Fibroblast of the aortic adventitia (primary cell): Measurements from ENCODE around the gene TBKBP1. TPM values are rescaled to one million over a fixed set of nuclear protein-coding genes. Genes with fewer than 3 reads are reported as not detected.
"Not testable (repeated sequence)": the region's sequence is repeated elsewhere in the genome, so short reads cannot be mapped to it uniquely, and the experiment has no call there.

Experiments used
- DNase-seq: peaks from one replicate; pipeline ENCODE4 v3.0.0-alpha.2; 2010; ENCODE audit warnings: low read depth
- H3K4me3 ChIP-seq: 2 replicates; pipeline ENCODE4 v1.5.1; 2011; ENCODE audit warnings: low read depth, mild to moderate bottlenecking, control low read depth, low read length, moderate library complexity
- CTCF ChIP-seq: IDR thresholded peaks from 2 replicates; pipeline ENCODE4 v1.5.1; 2011; ENCODE audit warnings: mild to moderate bottlenecking, low read length, control low read depth, inconsistent platforms; ENCODE audit not compliant: insufficient read depth
- total RNA-seq: library from RNA; depleted of rRNA; stranded (reverse); fragments of >200 nt; gene quantifications from 2 replicates; pipeline ENCODE4 v1.2.3, GENCODE V29; 2012; ENCODE audit warnings: low replicate concordance

Gene TBKBP1
- total RNA-seq, 1 donor, result 9.5 TPM

- H3K4me3 ChIP-seq, result no peak overlapping the region
- no peak for TF ChIP-seq CTCF
- DNase-seq, result no peak
Measured at GRCh38 chr17:47738178-47738577, 44.2 kb downstream of the TBKBP1 start.

- no peak for TF ChIP-seq CTCF
- DNase-seq, result no peak
- H3K4me3 ChIP-seq, result no peak overlapping the region
Measured at GRCh38 chr17:47739150-47739549, 45.2 kb downstream of the TBKBP1 start.

GRCh38 chr17:47739945-47740344, 46.0 kb downstream of the TBKBP1 start:
- not testable (repeated sequence) for H3K4me3 ChIP-seq, DNase-seq

- H3K4me3 ChIP-seq, result no peak overlapping the region
- no peak for DNase-seq
- no peak for TF ChIP-seq CTCF
Measured at GRCh38 chr17:47741109-47741792, 47.3 kb downstream of the TBKBP1 start.

GRCh38 chr17:47741793-47742145, 47.8 kb downstream of the TBKBP1 start:
- no peak for TF ChIP-seq CTCF
- DNase-seq, result no peak
- H3K4me3 ChIP-seq, result no peak overlapping the region

GRCh38 chr17:47742319-47743181, 48.6 kb downstream of the TBKBP1 start:
- H3K4me3 ChIP-seq, result no peak overlapping the region
- TF ChIP-seq CTCF, result peak; percentile 24
- DNase-seq, result no peak

GRCh38 chr17:47744168-47745036, 50.4 kb downstream of the TBKBP1 start:
- no peak overlapping the region for H3K4me3 ChIP-seq
- TF ChIP-seq CTCF, result no peak
- no peak for DNase-seq
